HCT116 (cell line): ENCODE results near the gene SENP1. TPM values are rescaled to one million over a fixed set of nuclear protein-coding genes. Genes with fewer than 3 reads are reported as not detected.

Source experiments
- ATAC-seq: fragments of 200-7000 bp; cut with Tn5 transposase; 2 replicates; pipeline ENCODE4 v1.9.1; 2020; ENCODE audit warnings: mild to moderate bottlenecking, moderate library complexity
- BruUV-seq: library from RNA; stranded (reverse); fragments of 400-500 nt; replicated peaks from 2 replicates; lab custom pipeline; 2021; lab: Mats Ljungman, UMichigan
- CTCF ChIA-PET: fragments of 300-600 bp; sonication (Branson Sonifier 250); formaldehyde crosslinking; loops from one replicate; lab custom pipeline; 2021; ENCODE audit warnings: antibody characterized with exemption; lab: Charles Lee
- POLR2A ChIA-PET: fragments of 300-600, 350-600 bp; sonication (Branson Sonifier 250); formaldehyde crosslinking; loops from one replicate; lab custom pipeline; 2021; ENCODE audit warnings: antibody characterized with exemption; lab: Charles Lee
- RAD21 ChIA-PET, 2 experiments: fragments of 300-600 bp; sonication (Branson Sonifier 250); formaldehyde crosslinking; loops; one replicate each; lab custom pipeline; 2023; ENCODE audit warnings: low total read pairs in 2 of 2; ENCODE audit not compliant: uncharacterized antibody in 2 of 2, unreplicated experiment in 2 of 2, low non-redundant PET in 1 of 2; lab: Charles Lee
- DNase-seq: peaks from one replicate; pipeline ENCODE4 v3.0.0-alpha.2; 2010; ENCODE audit warnings: low read depth, low spot score
- H2AFZ ChIP-seq: fragments of 200-600 bp; shearing (Covaris generic), sonication (generic); 2 replicates; pipeline ENCODE4 v1.6.1; 2017; ENCODE audit warnings: low read depth, mixed run types, mixed read lengths, antibody characterized with exemption, low read length; ENCODE audit not compliant: poor library complexity, severe bottlenecking
- H3K27ac ChIP-seq: 2 replicates; pipeline ENCODE4 v1.5.1; 2012; ENCODE audit warnings: low read depth, low read length
- H3K27me3 ChIP-seq: fragments of 200-600 bp; sonication (generic); 2 replicates; pipeline ENCODE4 v1.6.1; 2016; ENCODE audit warnings: mixed run types, low read length, mixed read lengths; ENCODE audit not compliant: insufficient read depth
- H3K36me3 ChIP-seq, 2 experiments: fragments of 200-500 bp in 1 of 2; fragments of 200-600 bp in 1 of 2; sonication (Bioruptor generic) in 1 of 2; sonication (generic) in 1 of 2; 2 replicates each; pipeline versions ENCODE4 v1.5.1 to v1.6.1; 2014 to 2016; ENCODE audit warnings: low read length in 2 of 2, inconsistent platforms in 1 of 2, mixed read lengths in 1 of 2, mixed run types in 1 of 2; ENCODE audit not compliant: insufficient read depth in 2 of 2, control insufficient read depth in 1 of 2
- H3K4me1 ChIP-seq, 2 experiments: fragments of 200-600 bp in 1 of 2; sonication (generic) in 1 of 2; 2 replicates each; pipeline versions ENCODE4 v1.5.1 to v1.6.1; 2012 to 2017; ENCODE audit warnings: low read length in 2 of 2, inconsistent platforms in 1 of 2, mild to moderate bottlenecking in 1 of 2, mixed read lengths in 1 of 2, mixed run types in 1 of 2, moderate library complexity in 1 of 2; ENCODE audit not compliant: insufficient read depth in 2 of 2, control insufficient read depth in 1 of 2
- H3K4me2 ChIP-seq: fragments of 200-600 bp; sonication (generic); 2 replicates; pipeline ENCODE4 v1.6.1; 2017; ENCODE audit warnings: mixed run types, low read length, mixed read lengths
- H3K4me3 ChIP-seq, 2 experiments: fragments of 200-600 bp in 1 of 2; sonication (generic) in 1 of 2; replicated peaks in 1 of 2; 2 replicates each; pipeline ENCODE4 v1.5.1; 2011 to 2016; ENCODE audit warnings: low read length in 2 of 2, control low read depth in 1 of 2, low read depth in 1 of 2, mild to moderate bottlenecking in 1 of 2, mixed read lengths in 1 of 2, mixed run types in 1 of 2
- H3K79me2 ChIP-seq: fragments of 200-600 bp; sonication (generic); 2 replicates; pipeline ENCODE4 v1.6.1; 2017; ENCODE audit warnings: mild to moderate bottlenecking, mixed run types, low read length, moderate library complexity, mixed read lengths; ENCODE audit not compliant: insufficient read depth
- H3K9ac ChIP-seq: fragments of 200-600 bp; sonication (generic); 2 replicates; pipeline ENCODE4 v1.6.1; 2016; ENCODE audit warnings: low read length, mixed read lengths
- H3K9me2 ChIP-seq: fragments of 200-600 bp; sonication (generic), shearing (Covaris generic); 2 replicates; pipeline ENCODE4 v1.6.1; 2017; ENCODE audit warnings: mixed run types, mild to moderate bottlenecking, moderate library complexity; ENCODE audit not compliant: insufficient read depth
- H3K9me3 ChIP-seq, 2 experiments: fragments of 200-500 bp in 1 of 2; fragments of 200-600 bp in 1 of 2; sonication (Bioruptor generic) in 1 of 2; sonication (generic) in 1 of 2; 2 replicates each; pipeline ENCODE4 v1.6.1; 2014 to 2017; ENCODE audit warnings: low read length in 2 of 2, mixed read lengths in 2 of 2, inconsistent platforms in 1 of 2, low read depth in 1 of 2, mild to moderate bottlenecking in 1 of 2, mixed run types in 1 of 2, moderate library complexity in 1 of 2; ENCODE audit not compliant: control insufficient read depth in 1 of 2, insufficient read depth in 1 of 2
- H4K20me1 ChIP-seq: fragments of 200-600 bp; sonication (generic), shearing (Covaris generic); 2 replicates; pipeline ENCODE4 v1.6.1; 2017; ENCODE audit warnings: mixed run types, mild to moderate bottlenecking, moderate library complexity; ENCODE audit not compliant: insufficient read depth
- CTCF ChIP-seq, 3 experiments: fragments of 200-600 bp in 1 of 3; sonication (generic) in 1 of 3; IDR thresholded peaks in 2 of 3; conservative IDR thresholded peaks in 1 of 3; 2 replicates each; pipeline ENCODE4 v1.5.1; 2012 to 2017; ENCODE audit warnings: low read depth in 2 of 3, low read length in 2 of 3, antibody characterized with exemption in 1 of 3, borderline replicate concordance in 1 of 3, control low read depth in 1 of 3, mild to moderate bottlenecking in 1 of 3, mixed read lengths in 1 of 3, mixed run types in 1 of 3, moderate library complexity in 1 of 3; ENCODE audit not compliant: insufficient read depth in 1 of 3
- POLR2AphosphoS5 ChIP-seq: IDR thresholded peaks from 2 replicates; pipeline ENCODE4 v1.6.1; 2011; ENCODE audit warnings: mild to moderate bottlenecking, low read depth, low read length, moderate library complexity
- ZNF274 ChIP-seq: fragments of 200-500 bp; sonication (Bioruptor generic); IDR thresholded peaks from 2 replicates; pipeline ENCODE4 v1.6.1; 2014; ENCODE audit warnings: mild to moderate bottlenecking, low read depth, low read length, inconsistent platforms
- intact Hi-C: fragments of 100-400 bp; cut with micrococcal nuclease; formaldehyde crosslinking; loops from 2 replicates; pipeline ENCODE4 v1.10.0; 2022
- total RNA-seq: library from RNA; stranded (reverse); gene quantifications from one replicate; pipeline ENCODE4 v1.2.1, GENCODE V29; 2021; ENCODE audit not compliant: unreplicated experiment

Gene SENP1
- total RNA-seq, 1 experiment from 2014 or later = 17.7 TPM

GRCh38 chr12:48063530-48063929, 42.3 kb downstream of the SENP1 start:
- Histone ChIP-seq H4K20me1 (no peaks in the 10 kb centered on the region), H3K36me3 (peaks cover 40 to 72% of the 10 kb centered on the region in 2 experiments), H3K4me2 (no peak overlapping the region), H3K9me2 (no peaks in the 10 kb centered on the region), H3K27me3 (no peaks in the 10 kb centered on the region), H3K4me1 (no peaks in the 10 kb centered on the region), H3K9me3 (peaks cover 0 to 5% of the 10 kb centered on the region in 2 experiments; a peak in 2 of 4 replicates), H3K27ac (no peak overlapping the region), H3K79me2 (no peaks in the 10 kb centered on the region), H3K4me3 (no peak overlapping the region), H2AFZ (no peak overlapping the region), H3K9ac (no peak overlapping the region)
- no TSS peak for BruUV-seq
- ATAC-seq = no peak
- CTCF ChIA-PET = no interaction called here
- TF ChIP-seq ZNF274 = no peak
- POLR2A ChIA-PET = no interaction called here
- intact Hi-C loops = no loop called here
- no peak for DNase-seq
- RAD21 ChIA-PET = no interaction called here

DNA sequence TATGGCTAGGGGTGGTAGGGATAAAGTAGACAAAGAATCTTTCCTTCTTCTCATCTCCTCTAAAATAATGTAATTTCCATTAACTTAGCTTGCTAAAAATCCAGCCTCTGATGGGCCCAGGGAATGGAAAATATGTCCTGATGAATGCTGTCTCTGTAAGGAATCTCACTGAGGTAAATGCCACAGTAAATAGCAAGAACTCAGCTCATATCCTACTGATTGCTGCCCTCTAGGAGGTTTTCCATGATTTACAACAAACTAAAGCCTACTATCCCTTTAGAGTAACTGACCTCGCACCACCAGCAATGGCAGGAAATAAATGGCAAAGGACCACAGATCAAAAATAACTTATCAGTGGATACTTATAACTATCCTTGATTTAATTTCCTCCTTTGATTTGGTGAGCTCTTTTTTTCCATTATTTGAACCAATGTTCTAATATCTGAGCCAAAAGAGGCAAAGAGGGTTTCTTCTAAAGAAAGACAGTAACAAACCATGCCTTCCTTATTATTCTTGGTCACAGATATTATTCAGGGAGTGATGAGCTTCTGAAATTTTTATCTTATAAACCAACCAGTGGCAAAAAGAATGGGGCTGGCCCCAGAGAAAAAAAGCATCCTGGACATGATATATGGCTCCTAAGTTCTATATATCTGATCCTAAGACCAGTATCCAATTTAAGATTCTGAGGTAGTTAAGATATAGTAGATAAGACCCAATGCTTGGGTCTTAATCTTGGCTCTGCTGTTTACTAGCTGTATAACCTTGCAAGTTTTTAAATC, 43.8 kb downstream of the SENP1 start:
- Histone ChIP-seq H3K4me2 (no peak overlapping the region), H3K9ac (no peak overlapping the region)
- ATAC-seq = no peak
- RAD21 ChIA-PET = no interaction called here
- no TSS peak for BruUV-seq
- TF ChIP-seq CTCF (IDR thresholded peaks at IDR 0.05 in 2 of 3, conservative IDR thresholded peaks at IDR 0.05 in 1 of 3; ENCODE audit: borderline replicate concordance in 1 of 3, insufficient read depth in 1 of 3, low read depth in 2 of 3, low read length in 2 of 3) (0 out of 6 replicates have a peak, but pooled peaks of 1 of the 3 experiments have one; percentile 3), POLR2AphosphoS5 (no peak)
- TF ChIP-seq, all 23 proteins: peak for 1
- no peak overlapping the region for H3K27ac ChIP-seq
- H3K36me3 ChIP-seq = peaks cover 38 to 72% of the 10 kb centered on the region in 2 experiments
- peaks cover 0 to 5% of the 10 kb centered on the region in 2 experiments; a peak in 2 of 4 replicates for H3K9me3 ChIP-seq
- no peaks in the 10 kb centered on the region for H3K27me3 ChIP-seq
- H3K9me2 ChIP-seq = no peaks in the 10 kb centered on the region
- H3K4me1 ChIP-seq = no peaks in the 10 kb centered on the region
- intact Hi-C loops = no loop called here
- no peaks in the 10 kb centered on the region for H4K20me1 ChIP-seq
- ChIA-PET CTCF (interaction anchor here (0.9 kb wide), 1 partner anchor 32 kb away, joined by 3 read pairs; no protein-coding TSS in a partner anchor), POLR2A (no interaction called here)
- no peaks in the 10 kb centered on the region for H3K79me2 ChIP-seq
- no peak overlapping the region for H3K4me3 ChIP-seq
- no peak for DNase-seq
- H2AFZ ChIP-seq = no peak overlapping the region
